Fibroblast of villous mesenchyme (primary cell): ENCODE data around the gene DGKZ. TPM values are rescaled to one million over a fixed set of nuclear protein-coding genes. Genes with fewer than 3 reads are reported as not detected.
A peak's percentile ranks its signal among the peaks of the same experiment; 100 is the strongest.

Source experiments
- DNase-seq: peaks from one replicate; pipeline ENCODE4 v3.0.0-alpha.2; 2010; ENCODE audit warnings: low read depth
- H3K4me3 ChIP-seq: 2 replicates; pipeline ENCODE4 v1.5.1; 2011; ENCODE audit warnings: low read depth, mild to moderate bottlenecking, low read length
- CTCF ChIP-seq: IDR thresholded peaks from 2 replicates; pipeline ENCODE4 v1.5.1; 2012; ENCODE audit warnings: low read depth, mild to moderate bottlenecking, low read length; ENCODE audit not compliant: insufficient read depth
- total RNA-seq: library from RNA; depleted of rRNA; stranded (reverse); fragments of >200 nt; gene quantifications from 2 replicates; pipeline ENCODE4 v1.2.3, GENCODE V29; 2012

Gene DGKZ
- total RNA-seq, 1 donor, result 50.1 TPM

- TF ChIP-seq CTCF, result peak; percentile 95
- H3K4me3 ChIP-seq, result no peak overlapping the region
- DNase-seq, result no peak
These were observed 5.0 kb downstream of the DGKZ start for GRCh38 chr11:46352063-46352841.

GRCh38 chr11:46353698-46354097, 6.4 kb downstream of the DGKZ start:
- no peak overlapping the region for H3K4me3 ChIP-seq
- no peak for DNase-seq
- TF ChIP-seq CTCF, result no peak

DNA sequence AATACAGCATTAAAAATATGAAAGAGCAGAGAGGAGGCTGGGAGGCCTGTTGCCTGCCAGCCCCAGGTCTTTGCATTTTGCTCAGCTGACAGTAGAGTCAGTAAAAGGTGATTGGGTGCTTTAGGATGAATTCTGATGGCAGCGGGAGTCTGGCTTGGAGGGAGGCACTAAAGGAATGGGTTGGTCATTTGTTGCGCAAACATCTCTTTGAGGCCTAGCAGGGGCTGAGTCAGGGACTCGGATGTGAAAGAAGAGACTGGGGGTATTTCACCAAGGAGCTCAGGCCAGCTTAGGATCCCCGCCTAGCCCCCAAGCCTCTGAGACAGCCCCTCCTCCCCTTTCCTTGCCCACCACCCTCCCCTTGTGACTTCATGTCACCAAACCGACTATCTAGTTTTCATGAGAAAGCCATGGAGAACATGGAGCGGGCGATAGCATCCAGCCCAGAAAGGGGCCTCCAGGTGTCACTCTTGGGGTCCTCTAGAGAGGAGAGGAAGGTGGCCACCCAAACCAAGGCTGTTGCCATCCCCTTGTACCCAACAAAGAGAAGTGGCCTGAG, 9.7 kb downstream of the DGKZ start:
- TF ChIP-seq CTCF, result no peak
- DNase-seq, result peak; percentile 82
- H3K4me3 ChIP-seq, result no peak overlapping the region

DNA sequence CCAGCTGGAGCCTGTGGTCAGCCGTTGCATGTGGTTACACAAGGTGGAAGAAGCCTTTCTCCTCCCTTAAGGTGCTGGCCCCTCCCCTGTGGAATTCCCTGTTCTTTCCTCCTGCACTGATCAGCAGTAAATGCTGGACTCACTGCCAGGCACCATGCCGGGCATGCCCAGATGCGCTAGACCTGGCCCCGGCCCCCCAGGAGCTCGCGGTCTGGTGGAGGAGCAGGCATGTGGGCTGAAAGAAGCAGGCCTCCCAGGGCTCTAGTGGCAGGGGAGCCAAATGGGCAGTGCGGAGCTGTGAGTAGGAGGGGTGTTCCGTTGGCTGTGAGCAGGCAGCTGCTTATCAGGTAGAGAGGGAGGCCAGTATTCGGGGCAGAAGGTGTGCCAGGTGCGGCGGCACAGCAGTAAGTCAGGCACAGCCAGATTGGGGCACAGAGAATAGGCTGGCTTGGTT, 10.2 kb downstream of the DGKZ start:
- no peak overlapping the region for H3K4me3 ChIP-seq
- DNase-seq, result no peak
- TF ChIP-seq CTCF, result no peak

DNA sequence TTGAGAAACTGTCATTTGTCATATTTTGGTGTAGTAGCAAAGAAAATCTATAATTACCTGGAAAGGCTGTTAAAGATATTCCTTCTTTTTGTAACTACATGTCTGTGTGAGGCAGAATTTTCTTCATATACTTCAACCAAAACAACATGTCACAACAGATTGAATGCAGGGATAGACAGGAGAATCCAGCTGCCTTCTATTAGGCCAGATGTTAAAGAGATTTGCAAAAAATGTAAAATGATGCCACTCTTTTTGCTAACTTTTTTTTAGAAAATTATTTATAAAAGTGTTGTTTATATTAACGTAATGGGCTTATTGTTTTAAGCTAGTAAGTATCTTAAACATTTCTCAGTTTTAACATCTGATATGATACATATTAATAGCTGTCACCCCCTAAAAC, 12.7 kb downstream of the DGKZ start:
- H3K4me3 ChIP-seq, result no peak overlapping the region
- DNase-seq, result no peak
- no peak for TF ChIP-seq CTCF

- H3K4me3 ChIP-seq, result peak overlapping the region; percentile 15
- DNase-seq, result peak; percentile 38
These were observed 13.6 kb downstream of the DGKZ start for GRCh38 chr11:46360878-46361277.

More at GRCh38 chr11:46360878-46361277, 13.6 kb downstream of the DGKZ start:
- TF ChIP-seq CTCF, result no peak
